A673 (cell line): ENCODE data around the gene ISYNA1. TPM values are rescaled to one million over a fixed set of nuclear protein-coding genes. Genes with fewer than 3 reads are reported as not detected.

ENCODE experiments used
- BruUV-seq: library from RNA; stranded (reverse); fragments of 400-500 nt; replicated peaks from 2 replicates; lab custom pipeline; 2021; lab: Mats Ljungman, UMichigan
- CTCF ChIA-PET: fragments of 300-600 bp; sonication (Branson Sonifier 250); formaldehyde crosslinking; loops from one replicate; lab custom pipeline; 2022; ENCODE audit warnings: antibody characterized with exemption; lab: Charles Lee
- POLR2A ChIA-PET: fragments of 300-600 bp; sonication (Branson Sonifier 250); formaldehyde crosslinking; loops from one replicate; lab custom pipeline; 2022; ENCODE audit warnings: antibody characterized with exemption; ENCODE audit not compliant: low non-redundant PET; lab: Charles Lee
- DNase-seq: peaks from one replicate; pipeline ENCODE4 v3.0.0-alpha.2; 2015; ENCODE audit warnings: low spot score
- H3K27ac ChIP-seq: fragments of 200-600 bp; sonication (generic); 2 replicates; pipeline ENCODE4 v1.5.1; 2016; ENCODE audit warnings: mixed run types, low read depth, mild to moderate bottlenecking, mixed read lengths, antibody characterized with exemption, low read length; ENCODE audit not compliant: poor library complexity, severe bottlenecking
- H3K27me3 ChIP-seq: fragments of 200-600 bp; sonication (generic); replicated peaks from 2 replicates; pipeline ENCODE4 v1.6.1; 2017; ENCODE audit warnings: mixed run types, low read depth, mild to moderate bottlenecking, mixed read lengths, antibody characterized with exemption, low read length; ENCODE audit not compliant: insufficient read depth, poor library complexity
- H3K36me3 ChIP-seq: fragments of 200-600 bp; sonication (generic); 2 replicates; pipeline ENCODE4 v1.6.1; 2016; ENCODE audit warnings: mixed run types, mild to moderate bottlenecking, mixed read lengths, antibody characterized with exemption, low read length; ENCODE audit not compliant: insufficient read depth, poor library complexity, severe bottlenecking
- H3K4me1 ChIP-seq: fragments of 200-600 bp; sonication (generic); 2 replicates; pipeline ENCODE4 v1.6.1; 2017; ENCODE audit warnings: mixed run types, mild to moderate bottlenecking, mixed read lengths, antibody characterized with exemption, low read length; ENCODE audit not compliant: insufficient read depth, poor library complexity, severe bottlenecking
- H3K4me3 ChIP-seq: fragments of 200-600 bp; sonication (generic); 2 replicates; pipeline ENCODE4 v1.5.1; 2016; ENCODE audit warnings: low read depth, mixed run types, mild to moderate bottlenecking, mixed read lengths, low read length; ENCODE audit not compliant: poor library complexity, severe bottlenecking
- H3K9me3 ChIP-seq: fragments of 200-600 bp; sonication (generic); 2 replicates; pipeline ENCODE4 v1.6.1; 2016; ENCODE audit warnings: mixed run types, low read depth, mild to moderate bottlenecking, mixed read lengths, antibody characterized with exemption, low read length; ENCODE audit not compliant: poor library complexity, severe bottlenecking
- EZH2 ChIP-seq: fragments of 200-600 bp; sonication (generic); IDR thresholded peaks from 2 replicates; pipeline ENCODE4 v1.6.1; 2017; ENCODE audit warnings: borderline replicate concordance, low read depth, mild to moderate bottlenecking, mixed read lengths, antibody characterized with exemption, low read length; ENCODE audit not compliant: poor library complexity, severe bottlenecking
- intact Hi-C: fragments of 100-400 bp; cut with micrococcal nuclease; formaldehyde crosslinking; loops from one replicate; pipeline ENCODE4 v1.10.0; 2022; ENCODE audit not compliant: unreplicated experiment
- total RNA-seq: library from RNA; stranded (reverse); gene quantifications from 2 replicates; pipeline ENCODE4 v1.2.3, GENCODE V29; 2021
- TF ChIP-seq, protein P1 (sequence below): fragments of 300-800, 200-600 bp; sonication (generic); conservative IDR thresholded peaks from 2 replicates; pipeline ENCODE4 v1.5.1; 2017; ENCODE audit warnings: low read depth, mild to moderate bottlenecking, antibody characterized with exemption, low read length, moderate library complexity, mixed read lengths

The ISYNA1 gene
- total RNA-seq, 1 experiment from 2014 or later: 153 TPM

DNA sequence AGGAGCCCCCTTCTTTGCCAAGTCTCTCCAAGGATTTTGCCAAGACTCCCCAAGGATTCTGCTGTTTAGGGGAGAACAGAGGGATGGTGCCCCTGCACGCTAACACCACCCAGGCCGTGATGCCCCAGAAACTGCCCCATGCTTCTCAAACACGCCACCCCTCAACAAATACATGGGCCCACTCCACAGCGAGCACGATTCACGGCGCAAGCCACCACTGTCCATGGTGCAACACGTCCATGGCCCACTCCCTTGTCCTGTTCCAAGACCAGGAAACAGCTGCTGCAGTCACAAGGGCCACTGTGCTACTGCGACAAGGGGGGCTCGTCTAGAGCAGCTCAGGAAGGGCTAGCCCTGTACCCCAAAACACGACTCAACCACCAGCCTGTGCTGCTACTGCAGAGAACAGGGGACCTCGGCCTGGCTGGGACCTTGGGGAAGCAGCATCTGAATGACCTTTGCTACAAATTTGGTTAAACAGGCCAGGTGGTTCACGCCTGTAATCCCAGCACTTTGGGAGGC, 36.5 kb upstream of the ISYNA1 start:
- POLR2A ChIA-PET: no interaction called here
- no TSS peak for BruUV-seq
- no peaks in the 10 kb centered on the region for H3K36me3 ChIP-seq
- no peaks in the 10 kb centered on the region for H3K9me3 ChIP-seq
- no peak overlapping the region for H3K27ac ChIP-seq
- CTCF ChIA-PET: no interaction called here
- no peaks in the 10 kb centered on the region for H3K27me3 ChIP-seq
- DNase-seq: no peak
- intact Hi-C loops: loop anchor here (5.0 kb wide), 1 partner anchor 203 kb away; no protein-coding TSS in a partner anchor
- H3K4me3 ChIP-seq: no peak overlapping the region
- peaks cover 19% of the 10 kb centered on the region for H3K4me1 ChIP-seq
- TF ChIP-seq EZH2: no peak
- TF ChIP-seq, protein P1, sequence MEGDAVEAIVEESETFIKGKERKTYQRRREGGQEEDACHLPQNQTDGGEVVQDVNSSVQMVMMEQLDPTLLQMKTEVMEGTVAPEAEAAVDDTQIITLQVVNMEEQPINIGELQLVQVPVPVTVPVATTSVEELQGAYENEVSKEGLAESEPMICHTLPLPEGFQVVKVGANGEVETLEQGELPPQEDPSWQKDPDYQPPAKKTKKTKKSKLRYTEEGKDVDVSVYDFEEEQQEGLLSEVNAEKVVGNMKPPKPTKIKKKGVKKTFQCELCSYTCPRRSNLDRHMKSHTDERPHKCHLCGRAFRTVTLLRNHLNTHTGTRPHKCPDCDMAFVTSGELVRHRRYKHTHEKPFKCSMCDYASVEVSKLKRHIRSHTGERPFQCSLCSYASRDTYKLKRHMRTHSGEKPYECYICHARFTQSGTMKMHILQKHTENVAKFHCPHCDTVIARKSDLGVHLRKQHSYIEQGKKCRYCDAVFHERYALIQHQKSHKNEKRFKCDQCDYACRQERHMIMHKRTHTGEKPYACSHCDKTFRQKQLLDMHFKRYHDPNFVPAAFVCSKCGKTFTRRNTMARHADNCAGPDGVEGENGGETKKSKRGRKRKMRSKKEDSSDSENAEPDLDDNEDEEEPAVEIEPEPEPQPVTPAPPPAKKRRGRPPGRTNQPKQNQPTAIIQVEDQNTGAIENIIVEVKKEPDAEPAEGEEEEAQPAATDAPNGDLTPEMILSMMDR: no peak

DNA sequence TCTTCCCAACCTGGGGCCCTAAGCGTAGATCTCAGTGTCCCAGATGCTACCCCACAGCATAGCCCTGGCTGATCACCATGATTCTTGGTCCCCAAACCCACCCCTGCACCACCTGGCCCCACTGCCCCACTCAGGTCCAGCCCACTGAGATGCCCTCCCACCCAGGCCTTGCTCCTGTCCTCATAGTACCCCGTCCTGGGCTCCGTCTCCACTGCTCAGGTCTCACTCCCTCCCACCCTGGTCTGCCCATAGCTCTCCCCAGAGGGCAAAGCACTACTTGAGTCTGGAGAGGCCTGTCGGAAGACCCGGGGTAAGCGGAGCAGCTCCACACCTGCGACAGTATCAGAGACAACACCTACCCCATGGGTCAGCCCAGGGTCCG, 35.8 kb upstream of the ISYNA1 start:
- Histone ChIP-seq H3K4me3 (no peak overlapping the region), H3K27me3 (no peaks in the 10 kb centered on the region), H3K27ac (no peak overlapping the region), H3K36me3 (no peaks in the 10 kb centered on the region), H3K4me1 (peaks cover 11% of the 10 kb centered on the region), H3K9me3 (no peaks in the 10 kb centered on the region)
- intact Hi-C loops: loop anchor here (5.0 kb wide), 1 partner anchor 204 kb away; no protein-coding TSS in a partner anchor
- CTCF ChIA-PET: interaction anchor here (1.0 kb wide), 1 partner anchor 9 kb away, joined by 4 read pairs; no protein-coding TSS in a partner anchor
- POLR2A ChIA-PET: no interaction called here
- no TSS peak for BruUV-seq
- TF ChIP-seq EZH2: no peak
- TF ChIP-seq, protein P1: no peak
- no peak for DNase-seq

DNA sequence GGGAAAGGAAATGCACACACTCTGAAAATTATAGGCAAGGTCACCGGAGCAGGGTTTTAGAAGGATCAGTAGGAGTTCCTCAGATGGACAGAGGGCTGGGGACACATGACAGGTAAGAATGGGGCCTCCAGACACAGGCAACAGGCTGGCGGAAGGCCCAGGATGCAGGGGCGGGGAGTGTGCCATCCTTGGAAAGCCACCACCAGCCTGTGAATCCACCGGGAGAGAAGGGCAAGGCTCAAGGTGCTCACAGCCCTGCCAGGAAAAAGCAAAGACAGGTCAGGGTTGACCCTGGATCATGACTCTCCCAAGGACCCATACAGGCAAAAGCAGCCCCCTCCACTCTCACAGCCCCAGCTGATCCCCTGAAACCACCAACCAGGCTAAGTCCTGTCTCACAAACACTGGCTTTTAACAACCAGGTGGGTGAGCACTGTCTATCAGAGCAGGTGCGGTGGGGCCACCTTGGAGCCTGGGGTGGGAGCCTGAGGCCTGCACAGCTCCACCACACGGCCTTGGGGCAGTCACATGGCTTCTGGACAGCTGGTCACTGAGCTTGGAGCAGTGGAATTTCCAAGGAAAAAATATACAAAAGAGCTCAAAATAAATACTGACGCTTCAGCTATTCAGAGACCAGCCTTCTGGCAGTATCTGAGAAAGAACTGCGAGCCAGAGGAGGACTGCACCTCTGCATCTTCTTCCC, 35.2 kb upstream of the ISYNA1 start:
- no TSS peak for BruUV-seq
- CTCF ChIA-PET: interaction anchor here (1.0 kb wide), 1 partner anchor 9 kb away, joined by 4 read pairs; no protein-coding TSS in a partner anchor
- Histone ChIP-seq H3K27me3 (no peaks in the 10 kb centered on the region), H3K4me1 (peaks cover 6% of the 10 kb centered on the region), H3K9me3 (no peaks in the 10 kb centered on the region), H3K4me3 (no peak overlapping the region), H3K36me3 (no peaks in the 10 kb centered on the region), H3K27ac (no peak overlapping the region)
- no peak for DNase-seq
- intact Hi-C loops: loop anchor here (5.0 kb wide), 1 partner anchor 204 kb away; no protein-coding TSS in a partner anchor
- POLR2A ChIA-PET: no interaction called here
- TF ChIP-seq, protein P1: no peak
- TF ChIP-seq EZH2: no peak
